Lung microvascular endothelial cell (primary cell): ENCODE measurements around the gene TAS2R4. TPM values are rescaled to one million over a fixed set of nuclear protein-coding genes. Genes with fewer than 3 reads are reported as not detected.
"Not testable (repeated sequence)": the region's sequence is repeated elsewhere in the genome, so short reads cannot be mapped to it uniquely, and the experiment has no call there.

ENCODE experiments used
- DNase-seq, 2 donors: peaks; one replicate each; pipeline versions ENCODE4 v3.0.0 to v3.0.0-alpha.2; 2010; ENCODE audit warnings: low read depth in 2 of 2
- total RNA-seq: library from RNA; depleted of rRNA; stranded (reverse); fragments of >200 nt; gene quantifications from 2 replicates; pipeline ENCODE4 v1.2.1, GENCODE V29; 2014

Gene TAS2R4
- total RNA-seq, 1 donor from 2014 or later = 0.40 TPM

- DNase-seq = not testable (repeated sequence)
These were observed 46.0 kb downstream of the TAS2R4 start for GRCh38 chr7:141822432-141822831.

Other genes starting within 250 kb of the TAS2R4 start
- 15.3 and 15.5 TPM in 2 replicates for gene AGK, start 225.3 kb upstream of the TAS2R4 start, total RNA-seq
- 59.1 and 69.2 TPM in 2 replicates for gene DENND11, start 74.5 kb upstream of the TAS2R4 start, total RNA-seq
- under 0.01 TPM in 2 replicates for gene WEE2, start 68.3 kb upstream of the TAS2R4 start, total RNA-seq
- 91.5 and 117 TPM in 2 replicates for gene SSBP1, start 38.3 kb upstream of the TAS2R4 start, total RNA-seq
- gene TAS2R3, start 12.6 kb upstream of the TAS2R4 start, total RNA-seq = 0.44 and 0.60 TPM in 2 replicates
- gene TAS2R5, start 13.5 kb downstream of the TAS2R4 start, total RNA-seq = 0.22 and 0.40 TPM in 2 replicates
- gene PRSS37, start 64.8 kb downstream of the TAS2R4 start, total RNA-seq = not detected in 2 replicates
- gene OR9A4, start 139.7 kb downstream of the TAS2R4 start, total RNA-seq = not detected in 2 replicates
- not detected in 2 replicates for gene CLEC5A, start 170.3 kb downstream of the TAS2R4 start, total RNA-seq
- not detected in 2 replicates for gene TAS2R38, start 197.1 kb downstream of the TAS2R4 start, total RNA-seq
- gene MGAM, start 219.2 kb downstream of the TAS2R4 start, total RNA-seq = under 0.01 TPM in 1 of 2 replicates, not detected in the other